ENCODE measurements around the gene RFX3. TPM values are rescaled to one million over a fixed set of nuclear protein-coding genes. Genes with fewer than 3 reads are reported as not detected.

RFX3 gene
- total RNA-seq, 1 experiment from 2014 or later = 9.9 TPM

GRCh38 chr9:3277200-3277599 is 248.6 kb downstream of the RFX3 start:
- no peak overlapping the region for H2AFZ ChIP-seq (ENCODE audit: low read length)
- no peak overlapping the region for H4K91ac ChIP-seq (ENCODE audit: insufficient read length, low read depth, low read length)
- no peaks in the 10 kb centered on the region for H3K27me3 ChIP-seq (ENCODE audit: insufficient read depth, low read length)
- no peak overlapping the region for H3T11ph ChIP-seq (ENCODE audit: low read length)
- H3K23me2 ChIP-seq (ENCODE audit: insufficient read length, low read depth, low read length, poor library complexity, severe bottlenecking) = no peaks in the 10 kb centered on the region
- no peak overlapping the region for H2BK20ac ChIP-seq (ENCODE audit: low read depth, low read length, poor library complexity, severe bottlenecking)
- no peak overlapping the region for H3K18ac ChIP-seq (ENCODE audit: insufficient read length, low read depth, low read length)
- H3K14ac ChIP-seq (ENCODE audit: insufficient read depth, low read length) = no peak overlapping the region
- H4K8ac ChIP-seq (replicated peaks; ENCODE audit: insufficient read length, low read depth, low read length) = no peak overlapping the region
- no peak overlapping the region for H2BK12ac ChIP-seq (ENCODE audit: insufficient read length, low read depth, low read length)
- TF ChIP-seq, protein P1, sequence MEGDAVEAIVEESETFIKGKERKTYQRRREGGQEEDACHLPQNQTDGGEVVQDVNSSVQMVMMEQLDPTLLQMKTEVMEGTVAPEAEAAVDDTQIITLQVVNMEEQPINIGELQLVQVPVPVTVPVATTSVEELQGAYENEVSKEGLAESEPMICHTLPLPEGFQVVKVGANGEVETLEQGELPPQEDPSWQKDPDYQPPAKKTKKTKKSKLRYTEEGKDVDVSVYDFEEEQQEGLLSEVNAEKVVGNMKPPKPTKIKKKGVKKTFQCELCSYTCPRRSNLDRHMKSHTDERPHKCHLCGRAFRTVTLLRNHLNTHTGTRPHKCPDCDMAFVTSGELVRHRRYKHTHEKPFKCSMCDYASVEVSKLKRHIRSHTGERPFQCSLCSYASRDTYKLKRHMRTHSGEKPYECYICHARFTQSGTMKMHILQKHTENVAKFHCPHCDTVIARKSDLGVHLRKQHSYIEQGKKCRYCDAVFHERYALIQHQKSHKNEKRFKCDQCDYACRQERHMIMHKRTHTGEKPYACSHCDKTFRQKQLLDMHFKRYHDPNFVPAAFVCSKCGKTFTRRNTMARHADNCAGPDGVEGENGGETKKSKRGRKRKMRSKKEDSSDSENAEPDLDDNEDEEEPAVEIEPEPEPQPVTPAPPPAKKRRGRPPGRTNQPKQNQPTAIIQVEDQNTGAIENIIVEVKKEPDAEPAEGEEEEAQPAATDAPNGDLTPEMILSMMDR (conservative IDR thresholded peaks at IDR 0.05) = no peak
- no peak overlapping the region for H3K4ac ChIP-seq (ENCODE audit: low read depth, low read length)
- no peak overlapping the region for H3K9ac ChIP-seq (ENCODE audit: extremely low read depth, insufficient read length, low read length)
- H3K79me1 ChIP-seq (ENCODE audit: insufficient read depth, low read depth, low read length, poor library complexity, severe bottlenecking) = no peaks in the 10 kb centered on the region
- H3K27me3 Mint-ChIP-seq (ENCODE audit: low read depth) = no peaks in the 10 kb centered on the region
- no peak overlapping the region for H3K27ac ChIP-seq (ENCODE audit: insufficient read length, low read depth, low read length)
- no peak overlapping the region for H3K4me2 ChIP-seq (ENCODE audit: insufficient read depth, insufficient read length, low read length)
- H3K9me3 ChIP-seq (ENCODE audit: control insufficient read depth, low read depth, low read length) = no peaks in the 10 kb centered on the region
- H2BK5ac ChIP-seq (ENCODE audit: insufficient read length, low read length) = no peak overlapping the region
- H3K4me1 ChIP-seq (ENCODE audit: insufficient read depth, low read length) = no peaks in the 10 kb centered on the region
- H4K5ac ChIP-seq (ENCODE audit: insufficient read length, low read depth, low read length) = no peak overlapping the region
- H2BK120ac ChIP-seq (ENCODE audit: low read depth, low read length, poor library complexity, severe bottlenecking) = no peak overlapping the region
- WGBS (ENCODE audit: extremely low coverage, insufficient read length, low lambda C conversion rate) = no CpG with 5 or more reads among the region's 2 CpGs
- H3K23ac ChIP-seq (ENCODE audit: insufficient read length, low read depth, low read length) = no peak overlapping the region
- no peaks in the 10 kb centered on the region for H4K20me1 ChIP-seq (ENCODE audit: control insufficient read depth, insufficient read depth, insufficient read length)
- no peak overlapping the region for H2BK15ac ChIP-seq (ENCODE audit: low read depth, low read length)
- no peak overlapping the region for H3K27ac Mint-ChIP-seq
- no peak overlapping the region for H3K56ac ChIP-seq (ENCODE audit: insufficient read length, low read depth, low read length)
- no peak overlapping the region for H2AK5ac ChIP-seq (ENCODE audit: insufficient read length, low read length)
- H3K4me1 Mint-ChIP-seq = peaks cover 2 to 5% of the 10 kb centered on the region in 2 experiments
- no peaks in the 10 kb centered on the region for H3K9me3 Mint-ChIP-seq
- no peaks in the 10 kb centered on the region for H3K79me2 ChIP-seq (ENCODE audit: insufficient read depth, low read length)
- no peak overlapping the region for H3K4me3 Mint-ChIP-seq
- no peak for DNase-seq
- H3K36me3 Mint-ChIP-seq (ENCODE audit: insufficient read depth in 1 of 3, low read depth in 3 of 3) = peaks cover 0 to 2% (median 0%) of the 10 kb centered on the region in 3 experiments; a peak in 1 of 7 replicates

Data from H9 (cell line).